Left kidney (tissue), 2 donors: ENCODE data around the gene DPP6. TPM values are rescaled to one million over a fixed set of nuclear protein-coding genes. Genes with fewer than 3 reads are reported as not detected.
A peak's percentile ranks its signal among the peaks of the same experiment; 100 is the strongest.
"Not testable (repeated sequence)": the region's sequence is repeated elsewhere in the genome, so short reads cannot be mapped to it uniquely, and the experiment has no call there.

Experiments used
- DNase-seq: peaks from one replicate; pipeline ENCODE4 v3.0.0-alpha.2; 2013
- polyA plus RNA-seq: library from polyadenylated mRNA; unstranded; fragments of 120-200 nt; gene quantifications from one replicate; pipeline ENCODE4 v1.2.1, GENCODE V29; 2013; ENCODE audit not compliant: insufficient read length

The DPP6 gene
- polyA plus RNA-seq, 1 donor, result 44.9 TPM

GRCh38 chr7:154148791-154149516 lies 96.8 kb downstream of the DPP6 start:
- DNase-seq, result not testable (repeated sequence)

GRCh38 chr7:154150656-154151055 lies 98.5 kb downstream of the DPP6 start:
- DNase-seq, result not testable (repeated sequence)

DNA sequence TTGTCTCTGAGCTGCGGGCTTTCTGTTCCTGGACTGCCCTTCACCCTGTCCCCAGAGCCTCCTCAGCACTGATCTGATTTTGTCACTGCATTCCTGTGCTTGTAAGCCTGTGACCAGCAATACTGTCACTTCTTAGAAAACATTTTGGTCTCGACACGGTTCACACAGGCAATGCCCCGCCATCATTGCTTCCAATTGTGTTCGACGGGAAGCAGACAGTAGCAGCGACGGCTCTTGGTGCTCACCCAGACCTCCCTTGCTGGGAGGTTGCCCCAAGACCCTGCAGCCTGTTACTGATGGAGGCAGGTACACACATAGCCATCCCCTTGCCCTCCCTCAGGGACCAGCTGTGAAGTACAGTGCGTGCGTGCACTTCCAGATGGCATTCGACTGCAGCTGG lies 99.1 kb downstream of the DPP6 start:
- not testable (repeated sequence) for DNase-seq

DNA sequence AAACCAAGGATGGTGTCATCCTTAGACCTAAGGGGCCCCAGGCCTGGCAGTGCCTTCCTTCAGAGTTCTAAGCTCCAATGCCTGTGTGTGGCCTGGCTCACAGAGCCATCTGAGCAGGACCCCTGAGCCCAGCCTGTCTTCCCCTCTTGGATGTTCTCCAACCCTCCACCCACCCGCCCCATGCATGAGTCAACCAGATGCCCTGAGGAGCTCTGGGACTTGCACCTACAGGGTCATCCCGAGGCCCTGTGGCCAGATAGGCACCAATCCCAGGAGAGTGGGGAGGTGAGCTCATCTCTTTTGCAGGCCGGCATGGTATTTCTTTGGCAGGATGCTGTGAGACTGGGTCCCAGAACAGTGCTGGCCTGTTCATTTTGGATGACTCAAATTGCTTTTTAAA lies 103.7 kb downstream of the DPP6 start:
- not testable (repeated sequence) for DNase-seq

DNA sequence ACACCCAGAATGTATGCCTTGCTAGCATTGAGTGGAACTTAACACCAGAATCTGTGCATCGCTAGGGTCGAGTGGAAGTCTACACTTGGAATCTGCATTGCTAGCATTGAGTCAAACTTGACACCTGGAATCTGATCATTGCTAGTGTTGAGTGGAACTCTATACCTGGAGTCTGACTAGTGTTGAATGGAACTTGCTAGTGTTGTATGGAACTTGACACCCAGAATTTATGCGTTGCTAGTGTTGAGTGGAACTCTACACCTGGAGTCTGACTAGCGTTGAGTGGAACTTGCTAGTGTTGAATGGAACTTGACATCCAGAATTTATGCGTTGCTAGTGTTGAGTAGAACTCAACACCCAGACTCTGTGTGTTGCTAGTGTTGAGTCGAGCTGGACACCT lies 110.7 kb downstream of the DPP6 start:
- not testable (repeated sequence) for DNase-seq

GRCh38 chr7:154163642-154164041 lies 111.4 kb downstream of the DPP6 start:
- not testable (repeated sequence) for DNase-seq

DNA sequence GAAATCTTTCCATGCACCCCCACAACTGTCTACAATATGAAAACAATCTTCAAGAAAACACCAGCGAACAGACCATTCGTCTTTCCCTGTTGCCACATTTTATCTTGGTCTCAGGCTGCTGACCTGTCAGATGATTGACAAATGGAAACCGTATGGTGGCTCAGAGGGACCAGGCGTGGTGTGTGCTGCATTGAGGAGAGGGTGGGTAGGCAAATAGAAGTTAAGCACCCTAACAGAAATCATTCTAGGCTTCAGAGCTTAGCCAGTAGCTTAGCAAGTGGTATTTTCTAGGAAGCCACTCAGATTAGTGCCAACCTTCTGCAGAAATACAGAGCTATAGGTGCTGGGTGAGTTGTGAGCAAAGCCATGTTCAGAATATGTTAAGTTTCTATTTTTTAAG lies 114.9 kb downstream of the DPP6 start:
- DNase-seq, result no peak

DNA sequence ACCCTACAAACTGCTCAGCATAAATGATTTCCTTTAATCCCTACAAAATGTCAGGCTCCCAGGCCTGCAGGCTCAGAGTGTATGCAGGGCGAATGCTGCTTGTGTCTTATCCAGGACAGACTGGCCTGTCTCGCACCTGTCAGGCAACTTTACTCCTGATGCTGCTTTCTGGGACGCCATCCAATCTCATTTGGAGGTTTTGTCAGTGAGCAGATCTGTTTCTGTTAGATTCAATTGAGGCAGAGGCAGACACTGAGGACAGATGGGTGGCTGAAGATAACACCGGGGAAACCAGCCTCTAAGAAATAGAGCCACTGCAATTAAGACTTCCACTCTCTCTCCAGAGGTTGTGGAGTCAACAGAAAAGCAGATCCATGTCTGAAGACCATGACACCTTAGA lies 115.6 kb downstream of the DPP6 start:
- DNase-seq, result no peak

DNA sequence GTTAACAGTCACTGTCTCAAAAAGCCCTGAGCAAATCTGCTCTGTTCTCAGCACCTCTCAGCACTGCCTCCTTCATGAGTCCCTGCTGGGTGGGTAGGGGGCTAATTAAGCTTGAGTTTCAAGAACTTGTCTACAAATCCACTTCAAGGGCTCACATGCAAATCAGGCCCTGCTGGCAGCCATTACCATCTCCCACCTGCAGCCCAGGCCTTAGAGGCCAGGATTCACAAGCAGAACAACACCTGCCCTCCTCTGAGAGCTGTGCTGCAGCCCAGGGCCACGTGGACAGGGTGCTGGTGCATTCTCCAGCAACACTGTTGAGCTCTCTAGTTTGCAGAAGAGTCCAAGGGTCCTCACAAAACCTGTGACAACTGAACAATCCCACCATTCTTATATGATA lies 119.2 kb downstream of the DPP6 start:
- DNase-seq, result no peak

- DNase-seq, result no peak
Observed at GRCh38 chr7:154172236-154172635, 120.0 kb downstream of the DPP6 start.

- no peak for DNase-seq
Observed at GRCh38 chr7:154177584-154177983, 125.4 kb downstream of the DPP6 start.

DNA sequence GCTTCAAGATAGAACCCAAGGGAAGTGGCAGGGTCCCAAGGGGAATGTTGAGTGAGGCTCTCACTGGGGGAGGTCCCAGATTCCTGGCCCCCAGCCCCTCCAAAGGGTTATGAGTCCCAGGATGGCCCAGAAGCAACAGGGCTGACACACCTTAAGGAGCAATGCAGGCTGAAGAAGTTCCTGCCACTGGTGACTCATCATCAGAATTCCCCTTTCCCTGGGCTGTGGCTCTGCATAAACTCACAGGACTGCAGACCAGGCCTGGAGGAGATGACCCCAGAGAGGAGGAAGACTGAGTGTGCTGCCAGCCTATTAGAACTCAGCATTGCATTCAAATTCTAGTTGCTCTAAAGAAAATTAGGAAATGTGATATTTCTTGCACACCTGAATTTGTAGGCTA lies 126.7 kb downstream of the DPP6 start:
- no peak for DNase-seq

GRCh38 chr7:154183482-154183881 lies 131.3 kb downstream of the DPP6 start:
- no peak for DNase-seq

- no peak for DNase-seq
Observed at GRCh38 chr7:154183946-154184345, 131.7 kb downstream of the DPP6 start.

DNA sequence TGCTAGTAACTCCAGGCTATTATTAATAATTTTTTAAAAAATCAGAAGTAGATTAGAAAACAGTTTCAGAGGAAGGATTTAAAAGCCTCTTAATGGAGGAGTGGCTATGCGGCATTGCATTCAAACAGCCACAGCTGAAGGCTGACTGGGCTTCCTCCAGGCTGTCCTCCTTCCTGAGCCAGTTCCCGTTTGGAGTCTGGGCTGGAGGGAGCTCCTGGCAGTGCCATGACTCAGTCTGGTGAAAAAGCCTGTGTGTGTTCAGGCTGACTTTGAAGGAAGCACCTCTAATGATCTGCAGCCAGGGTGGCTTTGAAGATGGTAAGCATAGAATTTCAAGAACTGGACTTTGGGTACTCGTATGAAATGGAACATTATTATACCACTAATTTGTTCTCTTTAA lies 134.6 kb downstream of the DPP6 start:
- DNase-seq, result no peak

- no peak for DNase-seq
Observed at GRCh38 chr7:154188330-154188729, 136.1 kb downstream of the DPP6 start.

GRCh38 chr7:154195266-154195665 lies 143.1 kb downstream of the DPP6 start:
- no peak for DNase-seq

GRCh38 chr7:154198481-154198880 lies 146.3 kb downstream of the DPP6 start:
- DNase-seq, result no peak

GRCh38 chr7:154200241-154200640 lies 148.0 kb downstream of the DPP6 start:
- no peak for DNase-seq

- no peak for DNase-seq
Observed at GRCh38 chr7:154202002-154202401, 149.8 kb downstream of the DPP6 start.

- no peak for DNase-seq
Observed at GRCh38 chr7:154204046-154204445, 151.8 kb downstream of the DPP6 start.

DNA sequence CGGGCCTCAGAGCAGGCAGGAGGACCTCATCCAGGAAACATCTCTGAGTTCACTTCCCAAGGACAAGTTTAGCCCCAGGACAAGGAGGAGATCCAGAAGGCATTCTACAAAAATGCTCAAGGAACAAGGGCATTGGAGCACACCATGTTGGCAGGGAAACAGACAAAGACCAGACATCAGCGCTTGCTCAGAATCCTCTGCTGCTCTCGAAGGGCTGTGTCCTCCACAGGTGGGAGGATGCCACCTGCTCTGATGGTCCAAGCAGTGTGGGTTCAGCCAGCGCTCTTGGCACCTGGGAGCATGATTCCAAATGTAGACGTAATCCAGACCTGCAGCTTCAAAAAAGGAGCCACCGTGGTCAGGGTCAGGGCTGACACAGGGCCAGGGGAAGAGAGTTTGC lies 160.7 kb downstream of the DPP6 start:
- no peak for DNase-seq

DNA sequence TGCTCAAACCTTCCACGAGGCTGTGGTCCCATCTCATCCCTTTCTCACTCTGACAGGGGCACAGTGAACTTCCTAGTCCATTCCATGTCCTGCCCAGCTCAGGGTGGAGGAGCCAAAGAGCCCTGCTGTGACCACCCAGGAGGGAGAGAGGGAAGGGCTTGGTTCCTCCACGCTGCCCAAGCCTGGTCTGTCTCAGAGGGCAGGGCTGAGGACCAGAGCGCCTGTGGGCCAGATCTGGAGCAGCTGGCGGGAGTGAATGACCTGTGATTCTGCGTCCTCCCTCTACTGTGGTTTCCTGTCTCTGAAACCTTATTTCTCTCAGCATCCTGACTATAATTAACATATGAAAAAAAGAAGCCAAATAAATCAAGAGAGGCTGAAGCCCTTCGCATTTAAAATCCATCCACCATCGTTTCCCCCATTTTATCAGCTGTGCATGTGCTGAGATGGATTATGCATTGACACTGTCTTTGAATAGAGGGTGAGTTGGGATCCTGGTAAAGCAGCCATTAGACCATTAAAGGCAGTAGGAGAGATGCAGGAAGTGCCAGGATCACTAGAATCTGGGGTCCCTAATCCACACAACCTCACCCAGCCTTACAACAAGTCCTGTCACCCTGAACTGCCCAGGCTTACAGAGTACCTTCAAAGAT lies 165.6 kb downstream of the DPP6 start:
- DNase-seq, result no peak

GRCh38 chr7:154231732-154232131 lies 179.5 kb downstream of the DPP6 start:
- DNase-seq, result peak; percentile 68
